Adipocyte (in vitro differentiated cells): ENCODE results near the gene TWNK.
A peak's percentile ranks its signal among the peaks of the same experiment; 100 is the strongest.

ENCODE experiments used
- DNase-seq: peaks from one replicate; pipeline ENCODE4 v3.0.0-alpha.2; 2015; ENCODE audit warnings: low read depth
- H3K27me3 ChIP-seq: replicated peaks from 2 replicates; pipeline ENCODE4 v1.7.0; 2013; ENCODE audit warnings: mild to moderate bottlenecking, low read length, moderate library complexity; ENCODE audit not compliant: control insufficient read depth, insufficient read depth
- H3K36me3 ChIP-seq: 2 replicates; pipeline ENCODE4 v1.7.0; 2013; ENCODE audit warnings: low read length, mild to moderate bottlenecking, moderate library complexity; ENCODE audit not compliant: control insufficient read depth, insufficient read depth, severe bottlenecking
- H3K4me1 ChIP-seq: 2 replicates; pipeline ENCODE4 v1.7.0; 2013; ENCODE audit warnings: mild to moderate bottlenecking, low read length, moderate library complexity; ENCODE audit not compliant: control insufficient read depth, insufficient read depth
- H3K4me3 ChIP-seq: 2 replicates; pipeline ENCODE4 v1.7.0; 2013; ENCODE audit warnings: mild to moderate bottlenecking, low read length, moderate library complexity
- H3K9ac ChIP-seq: 2 replicates; pipeline ENCODE4 v1.7.0; 2013; ENCODE audit warnings: mild to moderate bottlenecking, low read length, moderate library complexity
- H3K9me3 ChIP-seq: 2 replicates; pipeline ENCODE4 v1.7.0; 2013; ENCODE audit warnings: mild to moderate bottlenecking, low read length, moderate library complexity; ENCODE audit not compliant: control insufficient read depth

TWNK gene

GRCh38 chr10:100998183-100998990, 11.0 kb downstream of the TWNK start:
- DNase-seq: peak; percentile 88
- peaks cover 19% of the 10 kb centered on the region for H3K36me3 ChIP-seq
- peak overlapping the region; percentile 90 for H3K9ac ChIP-seq
- H3K9me3 ChIP-seq: no peaks in the 10 kb centered on the region
- H3K27me3 ChIP-seq: no peaks in the 10 kb centered on the region
- peak overlapping the region; percentile 75 for H3K4me3 ChIP-seq
- H3K4me1 ChIP-seq: peaks cover 38% of the 10 kb centered on the region

GRCh38 chr10:100998991-100999741, 11.8 kb downstream of the TWNK start:
- H3K27me3 ChIP-seq: no peaks in the 10 kb centered on the region
- DNase-seq: peak; percentile 93
- H3K4me3 ChIP-seq: peak overlapping the region; percentile 75
- peaks cover 19% of the 10 kb centered on the region for H3K36me3 ChIP-seq
- peaks cover 46% of the 10 kb centered on the region for H3K4me1 ChIP-seq
- no peaks in the 10 kb centered on the region for H3K9me3 ChIP-seq
- peak overlapping the region; percentile 90 for H3K9ac ChIP-seq

- Histone ChIP-seq H3K9me3 (no peaks in the 10 kb centered on the region), H3K36me3 (peaks cover 25% of the 10 kb centered on the region), H3K4me1 (peaks cover 50% of the 10 kb centered on the region), H3K9ac (peak within 1 kb of the TSS; percentile 90), H3K27me3 (no peaks in the 10 kb centered on the region), H3K4me3 (peak within 1 kb of the TSS; percentile 97)
- no peak for DNase-seq
Observed at GRCh38 chr10:100999742-101000126, 12.4 kb downstream of the TWNK start, which contains the start of gene LZTS2. LZTS2 (plus strand) TSS chr10:100999808; CDS start chr10:101002539, 2,731 bp downstream.

GRCh38 chr10:101000127-101000914, 13.0 kb downstream of the TWNK start:
- DNase-seq: peak; percentile 67
- Histone ChIP-seq H3K9ac (peak overlapping the region; percentile 90), H3K9me3 (no peaks in the 10 kb centered on the region), H3K4me1 (peaks cover 50% of the 10 kb centered on the region), H3K36me3 (peaks cover 31% of the 10 kb centered on the region), H3K4me3 (peak overlapping the region; percentile 97), H3K27me3 (no peaks in the 10 kb centered on the region)

GRCh38 chr10:101000915-101001658, 13.7 kb downstream of the TWNK start:
- H3K36me3 ChIP-seq: peaks cover 38% of the 10 kb centered on the region
- peak; percentile 95 for DNase-seq
- peaks cover 50% of the 10 kb centered on the region for H3K4me1 ChIP-seq
- no peaks in the 10 kb centered on the region for H3K9me3 ChIP-seq
- no peaks in the 10 kb centered on the region for H3K27me3 ChIP-seq
- peak overlapping the region; percentile 90 for H3K9ac ChIP-seq
- H3K4me3 ChIP-seq: peak overlapping the region; percentile 97

- peak overlapping the region; percentile 97 for H3K4me3 ChIP-seq
Observed at GRCh38 chr10:101001659-101002035, 14.3 kb downstream of the TWNK start.

GRCh38 chr10:101002456-101002855, 15.1 kb downstream of the TWNK start:
- H3K9ac ChIP-seq: peak overlapping the region; percentile 90
- DNase-seq: no peak
- peaks cover 50% of the 10 kb centered on the region for H3K4me1 ChIP-seq
- peaks cover 52% of the 10 kb centered on the region for H3K36me3 ChIP-seq
- H3K9me3 ChIP-seq: no peaks in the 10 kb centered on the region
- no peaks in the 10 kb centered on the region for H3K27me3 ChIP-seq
- peak overlapping the region; percentile 97 for H3K4me3 ChIP-seq

More at GRCh38 chr10:101001659-101002035, 14.3 kb downstream of the TWNK start:
- Histone ChIP-seq H3K9me3 (no peaks in the 10 kb centered on the region), H3K9ac (peak overlapping the region; percentile 90), H3K27me3 (no peaks in the 10 kb centered on the region), H3K36me3 (peaks cover 44% of the 10 kb centered on the region), H3K4me1 (peaks cover 47% of the 10 kb centered on the region)
- DNase-seq: no peak

GRCh38 chr10:101003639-101004206, 16.4 kb downstream of the TWNK start:
- peak overlapping the region; percentile 11 for H3K4me3 ChIP-seq
- H3K9me3 ChIP-seq: no peaks in the 10 kb centered on the region
- H3K36me3 ChIP-seq: peaks cover 53% of the 10 kb centered on the region
- DNase-seq: no peak
- H3K4me1 ChIP-seq: peaks cover 50% of the 10 kb centered on the region
- H3K27me3 ChIP-seq: no peaks in the 10 kb centered on the region
- H3K9ac ChIP-seq: peak overlapping the region; percentile 90

- no peak overlapping the region for H3K9ac ChIP-seq
Observed at GRCh38 chr10:101005361-101005760, 18.0 kb downstream of the TWNK start.

GRCh38 chr10:101005869-101006567, 18.7 kb downstream of the TWNK start:
- Histone ChIP-seq H3K36me3 (peaks cover 53% of the 10 kb centered on the region), H3K4me3 (no peak overlapping the region), H3K4me1 (peaks cover 44% of the 10 kb centered on the region), H3K9me3 (no peaks in the 10 kb centered on the region), H3K9ac (no peak overlapping the region), H3K27me3 (no peaks in the 10 kb centered on the region)
- DNase-seq: no peak

More at GRCh38 chr10:101005361-101005760, 18.0 kb downstream of the TWNK start:
- Histone ChIP-seq H3K36me3 (peaks cover 53% of the 10 kb centered on the region), H3K4me3 (no peak overlapping the region), H3K27me3 (no peaks in the 10 kb centered on the region), H3K9me3 (no peaks in the 10 kb centered on the region), H3K4me1 (peaks cover 47% of the 10 kb centered on the region)
- no peak for DNase-seq
